HepG2 (cell line): ENCODE data around the gene PHLDB1. TPM values are rescaled to one million over a fixed set of nuclear protein-coding genes. Genes with fewer than 3 reads are reported as not detected.

ENCODE experiments used
- CREB1 ChIP-seq, 2 experiments: fragments of 450-650 bp in 1 of 2; IDR thresholded peaks; 2 replicates each; pipeline ENCODE4 v1.6.1; 2016 to 2017; ENCODE audit warnings: control low read depth in 1 of 2, mild to moderate bottlenecking in 1 of 2, missing compliant biosample characterization in 1 of 2, missing genetic modification characterization in 1 of 2
- FOSL1 ChIP-seq: sonication (generic); formaldehyde crosslinking; IDR thresholded peaks from 2 replicates; pipeline ENCODE4 v1.9.0; 2021; ENCODE audit warnings: missing genetic modification reagents, borderline replicate concordance
- MXD1 ChIP-seq: sonication (generic); formaldehyde crosslinking; IDR thresholded peaks from 2 replicates; pipeline ENCODE4 v1.4.0; 2020; ENCODE audit warnings: mild to moderate bottlenecking, missing genetic modification reagents
- ZHX1 ChIP-seq: sonication (generic); formaldehyde crosslinking; IDR thresholded peaks from 2 replicates; pipeline ENCODE4 v1.8.1; 2022; ENCODE audit warnings: low read depth, mild to moderate bottlenecking, missing genetic modification reagents
- ZHX2 ChIP-seq, 2 experiments: sonication (generic) in 1 of 2; formaldehyde crosslinking in 1 of 2; IDR thresholded peaks; 2 replicates each; pipeline versions ENCODE4 v1.6.1 to v1.9.0; 2014 to 2022; ENCODE audit warnings: antibody characterized with exemption in 1 of 2, borderline replicate concordance in 1 of 2, inconsistent platforms in 1 of 2, low read depth in 1 of 2, missing genetic modification reagents in 1 of 2
- ZNF101 ChIP-seq: sonication (generic); formaldehyde crosslinking; IDR thresholded peaks from 2 replicates; pipeline ENCODE4 v1.4.0; 2020; ENCODE audit warnings: mild to moderate bottlenecking, low read depth, missing genetic modification reagents, borderline replicate concordance
- ZNF142 ChIP-seq: sonication (generic); formaldehyde crosslinking; IDR thresholded peaks from 2 replicates; pipeline ENCODE4 v1.4.0; 2020; ENCODE audit warnings: missing genetic modification reagents
- ZNF337 ChIP-seq: sonication (generic); formaldehyde crosslinking; IDR thresholded peaks from 2 replicates; pipeline ENCODE4 v1.5.1; 2020; ENCODE audit warnings: missing genetic modification reagents, low read depth, mild to moderate bottlenecking, borderline replicate concordance
- ZNF782 ChIP-seq: sonication (generic); formaldehyde crosslinking; IDR thresholded peaks from 2 replicates; pipeline ENCODE4 v1.4.0; 2020; ENCODE audit warnings: missing genetic modification reagents, mild to moderate bottlenecking, borderline replicate concordance
- ZNF878 ChIP-seq: sonication (generic); formaldehyde crosslinking; IDR thresholded peaks from 2 replicates; pipeline ENCODE4 v1.8.1; 2023; ENCODE audit warnings: mild to moderate bottlenecking, missing genetic modification reagents, moderate library complexity
- polyA plus RNA-seq, 8 experiments: library from polyadenylated mRNA; depleted of rRNA in 3 of 8; stranded (reverse) in 7 of 8; unstranded in 1 of 8; fragments of >200 nt; fragmentation: Illumina TruSeq in 4 of 8; extraction: Trizol in 4 of 8; gene quantifications; 2 replicates each; pipeline versions ENCODE4 v1.2.1 to v1.2.3, GENCODE V29; 2011 to 2016; ENCODE audit warnings: low read depth in 4 of 8, missing spikeins in 1 of 8, mixed read lengths in 1 of 8; ENCODE audit not compliant: insufficient read depth in 1 of 8
- total RNA-seq, 5 experiments: library from RNA; depleted of rRNA; stranded (reverse); fragments of >200 nt; fragmentation: Illumina TruSeq; extraction: Trizol; gene quantifications; 2 replicates each; pipeline ENCODE4 v1.2.3, GENCODE V29; 2016; ENCODE audit warnings: low read depth in 1 of 5

PHLDB1 gene
- total and polyA plus RNA-seq, 2 of the 13 experiments (the other 11 are each of a cell fraction or from before 2014, with no cell fraction given) = 13.8 to 14.2 TPM

- TF ChIP-seq ZHX1 (CRISPR knock-in tag) = 0 out of 2 replicates have a peak, but pooled peaks have one; percentile 60
- no peak for TF ChIP-seq ZNF337 (CRISPR knock-in tag)
- TF ChIP-seq CREB1 (IDR thresholded peaks at IDR 0.05) = no peak
- TF ChIP-seq CREB1 (CRISPR knock-in tag; IDR thresholded peaks at IDR 0.05) = no peak
- no peak for TF ChIP-seq ZNF101 (CRISPR knock-in tag)
- TF ChIP-seq ZNF782 (CRISPR knock-in tag) = 0 out of 2 replicates have a peak, but pooled peaks have one; percentile 21
- peak; percentile 33; the same call in 1 of the 2 replicates for TF ChIP-seq ZHX2 (IDR thresholded peaks at IDR 0.05; ENCODE audit: low read depth)
- no peak for TF ChIP-seq ZHX2 (CRISPR knock-in tag; IDR thresholded peaks at IDR 0.05; ENCODE audit: borderline replicate concordance)
- no peak for TF ChIP-seq ZNF878 (CRISPR knock-in tag)
- TF ChIP-seq MXD1 (CRISPR knock-in tag) = peak; percentile 21; the same call in 1 of the 2 replicates
- TF ChIP-seq ZNF142 (CRISPR knock-in tag) = 0 out of 2 replicates have a peak, but pooled peaks have one; percentile 30
- 0 out of 2 replicates have a peak, but pooled peaks have one; percentile 34 for TF ChIP-seq FOSL1 (CRISPR knock-in tag)
These were observed 1.2 kb downstream of the PHLDB1 start (continued) for GRCh38 chr11:118608360-118609227.
